H1 (cell line): ENCODE data around the gene DCTN5. TPM values are rescaled to one million over a fixed set of nuclear protein-coding genes. Genes with fewer than 3 reads are reported as not detected.

Experiments used
- BCL11A ChIP-seq, 2 experiments: IDR thresholded peaks; one replicate each; pipeline ENCODE4 v1.6.1; 2011; ENCODE audit warnings: low read depth in 2 of 2, low read length in 2 of 2, mild to moderate bottlenecking in 2 of 2
- CHD7 ChIP-seq: fragments of 300-600 bp; sonication (generic); IDR thresholded peaks from 2 replicates; pipeline ENCODE4 v1.7.1; 2012; ENCODE audit warnings: low read length, moderate library complexity, mild to moderate bottlenecking, inconsistent platforms; ENCODE audit not compliant: insufficient replicate concordance
- PHF8 ChIP-seq: fragments of 200-600 bp; sonication (generic); conservative IDR thresholded peaks from 2 replicates; pipeline ENCODE4 v1.7.1; 2012; ENCODE audit warnings: low read depth, mild to moderate bottlenecking, inconsistent platforms, low read length, moderate library complexity
- RBBP5 ChIP-seq: IDR thresholded peaks from 2 replicates; pipeline ENCODE4 v1.7.1; 2012; ENCODE audit warnings: low read depth, mild to moderate bottlenecking, inconsistent platforms, low read length, moderate library complexity, borderline replicate concordance
- SIN3A ChIP-seq, 2 experiments: IDR thresholded peaks in 1 of 2; conservative IDR thresholded peaks in 1 of 2; 2 replicates each; pipeline ENCODE4 v1.6.1; 2011 to 2012; ENCODE audit warnings: low read length in 2 of 2, improper control_type of control experiment in 1 of 2, low read depth in 1 of 2, mild to moderate bottlenecking in 1 of 2
- polyA plus RNA-seq, 7 experiments: library from polyadenylated mRNA; depleted of rRNA in 3 of 7; stranded (reverse) in 5 of 7; unstranded in 2 of 7; fragments of >200 nt in 5 of 7; fragments of 200-250 nt in 2 of 7; gene quantifications; 1 replicate in 5 of 7; 2 replicates in 1 of 7; 4 replicates in 1 of 7; pipeline versions ENCODE4 v1.2.1 to v1.2.3, GENCODE V29; 2011 to 2013; ENCODE audit warnings: missing spikeins in 2 of 7, mixed read lengths in 2 of 7
- total RNA-seq: library from RNA; stranded (reverse); fragmentation: NEBNext Ultra II Directional; extraction: Animal tissue kit (Norgen Biotek cat#: 25700); gene quantifications from 2 replicates; pipeline ENCODE4 v1.2.1, GENCODE V29; 2021

Gene DCTN5
- total and polyA plus RNA-seq, 2 of the 8 experiments (the other 6 are each of a cell fraction or from before 2014, with no cell fraction given): 36.0 to 74.0 TPM

GRCh38 chr16:23640615-23640930 is 693 bp upstream of the DCTN5 start (continued):
- TF ChIP-seq CHD7: no peak
- TF ChIP-seq BCL11A (IDR thresholded peaks at IDR 0.05; ENCODE audit: low read depth in 2 of 2, low read length in 2 of 2): no peak
- no peak for TF ChIP-seq SIN3A (conservative IDR thresholded peaks at IDR 0.05 in 1 of 2, IDR thresholded peaks at IDR 0.05 in 1 of 2; ENCODE audit: low read depth in 1 of 2, low read length in 2 of 2)
- no peak for TF ChIP-seq RBBP5
- TF ChIP-seq PHF8: no peak
